B cell (primary cell): ENCODE results near the gene RABGAP1L. TPM values are rescaled to one million over a fixed set of nuclear protein-coding genes. Genes with fewer than 3 reads are reported as not detected.
"Not testable (repeated sequence)": the region's sequence is repeated elsewhere in the genome, so short reads cannot be mapped to it uniquely, and the experiment has no call there.

ENCODE experiments used
- ATAC-seq: fragments of 200-7000 bp; cut with Tn5 transposase; one replicate; pipeline ENCODE4 v1.10.0; 2021; ENCODE audit warnings: low read depth, mild to moderate bottlenecking, moderate number of reproducible peaks, moderate library complexity
- CTCF ChIA-PET: fragments of 350-600 bp; sonication (Branson Sonifier 250); formaldehyde crosslinking; loops from one replicate; lab custom pipeline; 2021; ENCODE audit warnings: antibody characterized with exemption, inconsistent platforms; lab: Charles Lee
- POLR2A ChIA-PET: fragments of 350-600 bp; sonication (Branson Sonifier 250); formaldehyde crosslinking; loops from one replicate; lab custom pipeline; 2021; ENCODE audit warnings: antibody characterized with exemption; lab: Charles Lee
- DNase-seq: peaks from one replicate; pipeline ENCODE4 v3.0.0; 2013
- H2AFZ ChIP-seq: 2 replicates; pipeline ENCODE4 v1.6.1; 2012; ENCODE audit warnings: mild to moderate bottlenecking, low read depth, low read length; ENCODE audit not compliant: insufficient read depth, poor library complexity, severe bottlenecking
- H3K27ac ChIP-seq, 2 donors: 1 replicate in 1 of 2; 2 replicates in 1 of 2; pipeline ENCODE4 v1.5.1; 2012 to 2013; ENCODE audit warnings: low read length in 2 of 2, mild to moderate bottlenecking in 2 of 2, moderate library complexity in 1 of 2
- H3K27me3 ChIP-seq, 4 experiments: fragments of 200-600 bp in 1 of 4; sonication (generic) in 1 of 4; replicated peaks in 1 of 4; 1 replicate in 2 of 4; 2 replicates in 2 of 4; pipeline versions ENCODE4 v1.6.1 to v1.7.0; 2013 to 2016; ENCODE audit warnings: low read length in 3 of 4, mild to moderate bottlenecking in 2 of 4, mixed read lengths in 1 of 4, moderate library complexity in 1 of 4; ENCODE audit not compliant: insufficient read depth in 4 of 4, control insufficient read depth in 3 of 4; ENCODE audit errors: control extremely low read depth in 1 of 4
- H3K36me3 ChIP-seq, 2 experiments: replicated peaks in 1 of 2; 1 replicate in 1 of 2; 2 replicates in 1 of 2; pipeline versions ENCODE4 v1.6.1 to v1.7.1; 2013; ENCODE audit warnings: low read length in 1 of 2; ENCODE audit not compliant: insufficient read depth in 2 of 2, control insufficient read depth in 1 of 2; ENCODE audit errors: control extremely low read depth in 1 of 2, extremely low read depth in 1 of 2
- H3K4me1 ChIP-seq, 2 donors: fragments of 200-600 bp in 1 of 2; sonication (generic) in 1 of 2; 1 replicate in 1 of 2; 2 replicates in 1 of 2; pipeline versions ENCODE4 v1.5.1 to v1.6.1; 2013 to 2017; ENCODE audit warnings: low read length in 2 of 2; ENCODE audit not compliant: control insufficient read depth in 2 of 2, insufficient read depth in 2 of 2
- H3K4me2 ChIP-seq: replicated peaks from 2 replicates; pipeline ENCODE3; 2012; ENCODE audit warnings: mild to moderate bottlenecking, low read depth, low read length; ENCODE audit not compliant: poor library complexity, severe bottlenecking
- H3K4me3 ChIP-seq, 5 experiments: fragments of 200-600 bp in 1 of 5; sonication (generic) in 1 of 5; 1 replicate in 3 of 5; 2 replicates in 2 of 5; pipeline versions ENCODE4 v1.5.1 to v1.7.0; 2011 to 2016; ENCODE audit warnings: low read length in 4 of 5, mild to moderate bottlenecking in 4 of 5, low read depth in 2 of 5, control low read depth in 1 of 5, moderate library complexity in 1 of 5; ENCODE audit not compliant: insufficient read depth in 1 of 5; ENCODE audit errors: control extremely low read depth in 1 of 5, extremely low read depth in 1 of 5
- H3K79me2 ChIP-seq: fragments of 200-600 bp; sonication (generic); one replicate; pipeline ENCODE4 v1.6.0; 2016; ENCODE audit warnings: low read length; ENCODE audit not compliant: control insufficient read depth, insufficient read depth
- H3K9ac ChIP-seq: fragments of 200-600 bp; sonication (generic); 2 replicates; pipeline ENCODE4 v1.6.1; 2017; ENCODE audit warnings: mild to moderate bottlenecking, low read length, moderate library complexity
- H3K9me3 ChIP-seq, 3 donors: one replicate each; pipeline versions ENCODE4 v1.6.1 to v1.7.1; 2013; ENCODE audit warnings: low read length in 2 of 3; ENCODE audit not compliant: control insufficient read depth in 2 of 3, insufficient read depth in 1 of 3; ENCODE audit errors: control extremely low read depth in 1 of 3
- H4K20me1 ChIP-seq: 2 replicates; pipeline ENCODE4 v1.6.0; 2012; ENCODE audit warnings: mild to moderate bottlenecking, low read length; ENCODE audit not compliant: insufficient read depth, control insufficient read depth, poor library complexity, severe bottlenecking
- H3K27ac Mint-ChIP-seq: one replicate; pipeline ENCODE4 v1.8.0; 2021; ENCODE audit warnings: mixed read lengths
- H3K27me3 Mint-ChIP-seq: one replicate; pipeline ENCODE4 v1.8.0; 2021; ENCODE audit warnings: mixed read lengths
- H3K4me1 Mint-ChIP-seq: one replicate; pipeline ENCODE4 v1.8.0; 2021; ENCODE audit warnings: mixed read lengths
- H3K4me3 Mint-ChIP-seq: one replicate; pipeline ENCODE4 v1.8.0; 2021; ENCODE audit warnings: mixed read lengths
- H3K9me3 Mint-ChIP-seq: one replicate; pipeline ENCODE4 v1.8.0; 2022; ENCODE audit warnings: mixed read lengths; ENCODE audit not compliant: insufficient read depth
- CTCF ChIP-seq: fragments of 200-600 bp; IDR thresholded peaks from one replicate; pipeline ENCODE4 v1.8.0; 2022; ENCODE audit warnings: antibody characterized with exemption, mild to moderate bottlenecking
- EZH2 ChIP-seq: IDR thresholded peaks from 2 replicates; pipeline ENCODE4 v1.6.1; 2012; ENCODE audit warnings: borderline replicate concordance, low read depth, mild to moderate bottlenecking, moderate library complexity, low read length; ENCODE audit not compliant: insufficient read depth, poor library complexity, severe bottlenecking
- WGBS: methylation state at CpG from one replicate; pipeline ENCODE4 v1.1.5; 2013; ENCODE audit warnings: missing lambda C conversion rate; ENCODE audit not compliant: insufficient coverage; 5-methylcytosine and 5-hydroxymethylcytosine counted together
- intact Hi-C: fragments of 100-400 bp; cut with micrococcal nuclease; formaldehyde crosslinking; loops from one replicate; pipeline ENCODE4 v1.10.0; 2022
- polyA plus RNA-seq: library from polyadenylated mRNA; depleted of rRNA; stranded (reverse); fragments of >200 nt; gene quantifications from 2 replicates; pipeline ENCODE4 v1.2.3, GENCODE V29; 2012
- total RNA-seq, 2 donors: library from RNA; stranded (reverse); fragments of 120-200 nt in 1 of 2; gene quantifications; 1 replicate in 1 of 2; 2 replicates in 1 of 2; pipeline versions ENCODE4 v1.2.3 to v1.2.4, GENCODE V29; 2013 to 2022

RABGAP1L gene
- total and polyA plus RNA-seq, 2 donors (not counting 1 experiment from before 2014, with no cell fraction given): 34.9 to 159 TPM

- peaks cover 2% of the 10 kb centered on the region for H3K9me3 Mint-ChIP-seq
- intact Hi-C loops: no loop called here
Measured at GRCh38 chr1:174118751-174119150, 40.6 kb upstream of the RABGAP1L start.

GRCh38 chr1:174122318-174122717 lies 37.0 kb upstream of the RABGAP1L start:
- CTCF ChIA-PET: interaction anchor here (1.2 kb wide), 1 partner anchor 67 kb away, joined by 4 read pairs; no protein-coding TSS in a partner anchor

More at GRCh38 chr1:174118751-174119150, 40.6 kb upstream of the RABGAP1L start:
- H3K4me1 Mint-ChIP-seq: peaks cover 4% of the 10 kb centered on the region
- ChIA-PET CTCF (no interaction called here), POLR2A (no interaction called here)
- no peak for DNase-seq
- no peaks in the 10 kb centered on the region for H3K27me3 Mint-ChIP-seq
- Histone ChIP-seq H3K27ac (no peak overlapping the region), H3K4me2 (no peak overlapping the region), H3K4me1 (no peaks in the 10 kb centered on the region), H2AFZ (no peak overlapping the region), H3K79me2 (no peaks in the 10 kb centered on the region), H3K4me3 (no peak overlapping the region), H3K27me3 (no peaks in the 10 kb centered on the region), H3K36me3 (no peaks in the 10 kb centered on the region), H3K9me3 (peaks cover 0 to 3% (median under 1%) of the 10 kb centered on the region in 3 donors), H4K20me1 (no peaks in the 10 kb centered on the region), H3K9ac (no peak overlapping the region)
- H3K27ac Mint-ChIP-seq: no peak overlapping the region
- no peak overlapping the region for H3K4me3 Mint-ChIP-seq
- no peak for ATAC-seq
- no peak for TF ChIP-seq EZH2
- TF ChIP-seq CTCF: no peak

More at GRCh38 chr1:174122318-174122717, 37.0 kb upstream of the RABGAP1L start:
- no CpG with 5 or more reads among the region's 1 CpG for WGBS
- POLR2A ChIA-PET, DNase-seq, ATAC-seq, H3K36me3 ChIP-seq, H3K79me2 ChIP-seq, H3K4me1 Mint-ChIP-seq, H3K4me2 ChIP-seq, intact Hi-C loops, H3K9ac ChIP-seq, H4K20me1 ChIP-seq, H3K4me3 Mint-ChIP-seq, H3K4me3 ChIP-seq, H2AFZ ChIP-seq, H3K4me1 ChIP-seq, H3K27ac ChIP-seq, H3K27me3 ChIP-seq, H3K27ac Mint-ChIP-seq, H3K27me3 Mint-ChIP-seq: not testable (repeated sequence)
- peaks cover 10% of the 10 kb centered on the region for H3K9me3 Mint-ChIP-seq
- H3K9me3 ChIP-seq: peaks cover 0 to 12% (median 12%) of the 10 kb centered on the region in 3 donors
